IMR-90 (cell line): ENCODE measurements around the gene C15orf39. TPM values are rescaled to one million over a fixed set of nuclear protein-coding genes. Genes with fewer than 3 reads are reported as not detected.

Experiments
- ATAC-seq: fragments of 200-7000 bp; cut with Tn5 transposase; 2 replicates; pipeline ENCODE4 v1.9.1; 2020; ENCODE audit warnings: low read depth, mild to moderate bottlenecking, moderate library complexity
- BruUV-seq: library from RNA; stranded (reverse); fragments of 400-500 nt; replicated peaks from 2 replicates; lab custom pipeline; 2021; lab: Mats Ljungman, UMichigan
- CTCF ChIA-PET: fragments of 300-600 bp; formaldehyde crosslinking; extraction: SDS; loops from one replicate; lab custom pipeline; 2021; ENCODE audit warnings: antibody characterized with exemption; lab: Yijun Ruan, JAX
- POLR2A ChIA-PET: fragments of 300-600 bp; sonication (Branson Sonifier 250); formaldehyde crosslinking; loops from one replicate; lab custom pipeline; 2022; ENCODE audit warnings: antibody characterized with exemption; ENCODE audit not compliant: unreplicated experiment; lab: Charles Lee
- DNase-seq: peaks from one replicate; pipeline ENCODE4 v3.0.0; 2013
- H2AFZ ChIP-seq: replicated peaks from 2 replicates; pipeline ENCODE3; 2013; ENCODE audit warnings: low read length, mild to moderate bottlenecking; ENCODE audit not compliant: poor library complexity
- H2AK5ac ChIP-seq: 2 replicates; pipeline ENCODE4 v1.6.1; 2013; ENCODE audit warnings: low read depth, low read length, inconsistent platforms
- H2AK9ac ChIP-seq: replicated peaks from 2 replicates; pipeline ENCODE3; 2013; ENCODE audit warnings: mild to moderate bottlenecking, low read depth, low read length, moderate library complexity; ENCODE audit not compliant: poor library complexity
- H2BK120ac ChIP-seq: 2 replicates; pipeline ENCODE4 v1.6.1; 2013; ENCODE audit warnings: low read depth, low read length, inconsistent platforms
- H2BK15ac ChIP-seq: 3 replicates; pipeline ENCODE4 v1.6.1; 2013; ENCODE audit warnings: low read depth, low read length, inconsistent platforms
- H2BK20ac ChIP-seq: 2 replicates; pipeline ENCODE4 v1.6.1; 2013; ENCODE audit warnings: low read depth, mild to moderate bottlenecking, inconsistent platforms, low read length, moderate library complexity
- H2BK5ac ChIP-seq: 2 replicates; pipeline ENCODE4 v1.6.1; 2013; ENCODE audit warnings: mild to moderate bottlenecking, low read depth, low read length, inconsistent platforms; ENCODE audit not compliant: poor library complexity, severe bottlenecking
- H3K14ac ChIP-seq: replicated peaks from 2 replicates; pipeline ENCODE4 v1.6.1; 2013; ENCODE audit warnings: low read depth, low read length, inconsistent platforms
- H3K18ac ChIP-seq: 2 replicates; pipeline ENCODE4 v1.6.1; 2013; ENCODE audit warnings: low read depth, low read length, control low read depth
- H3K23ac ChIP-seq: 2 replicates; pipeline ENCODE4 v1.6.1; 2013; ENCODE audit warnings: low read depth, low read length, inconsistent platforms
- H3K27ac ChIP-seq: 2 replicates; pipeline ENCODE4 v1.5.1; 2013; ENCODE audit warnings: mild to moderate bottlenecking, control low read depth, low read length; ENCODE audit not compliant: insufficient read depth
- H3K27me3 ChIP-seq: 2 replicates; pipeline ENCODE4 v1.6.1; 2013; ENCODE audit warnings: low read length; ENCODE audit not compliant: control insufficient read depth, insufficient read depth
- H3K36me3 ChIP-seq: 2 replicates; pipeline ENCODE4 v1.6.1; 2013; ENCODE audit warnings: low read length, mixed read lengths; ENCODE audit not compliant: control insufficient read depth, insufficient read depth
- H3K4ac ChIP-seq: 2 replicates; pipeline ENCODE4 v1.6.1; 2013; ENCODE audit warnings: low read depth, low read length, inconsistent platforms
- H3K4me1 ChIP-seq: 2 replicates; pipeline ENCODE4 v1.6.1; 2013; ENCODE audit warnings: low read length, mixed read lengths; ENCODE audit not compliant: control insufficient read depth, insufficient read depth
- H3K4me2 ChIP-seq: 2 replicates; pipeline ENCODE4 v1.6.1; 2013; ENCODE audit warnings: low read depth, mild to moderate bottlenecking, control low read depth, low read length, moderate library complexity
- H3K4me3 ChIP-seq: 2 replicates; pipeline ENCODE4 v1.5.1; 2013; ENCODE audit warnings: low read depth, mild to moderate bottlenecking, control low read depth, low read length, moderate library complexity; ENCODE audit not compliant: insufficient read depth
- H3K56ac ChIP-seq: 2 replicates; pipeline ENCODE4 v1.6.1; 2013; ENCODE audit warnings: low read length, inconsistent platforms; ENCODE audit not compliant: insufficient read depth; ENCODE audit errors: extremely low read depth
- H3K79me1 ChIP-seq, 2 experiments: 2 replicates each; pipeline ENCODE4 v1.6.1; 2013; ENCODE audit warnings: low read length in 2 of 2, inconsistent platforms in 1 of 2, low read depth in 1 of 2
- H3K9ac ChIP-seq: 2 replicates; pipeline ENCODE4 v1.6.1; 2013; ENCODE audit warnings: low read depth, low read length, control low read depth
- H3K9me1 ChIP-seq: 2 replicates; pipeline ENCODE4 v1.6.1; 2013; ENCODE audit warnings: low read length, inconsistent platforms; ENCODE audit not compliant: insufficient read depth
- H3K9me3 ChIP-seq: 2 replicates; pipeline ENCODE4 v1.6.1; 2013; ENCODE audit warnings: low read length; ENCODE audit not compliant: control insufficient read depth, insufficient read depth
- H4K20me1 ChIP-seq: 2 replicates; pipeline ENCODE4 v1.6.1; 2013; ENCODE audit warnings: low read length, inconsistent platforms; ENCODE audit not compliant: insufficient read depth
- H4K5ac ChIP-seq: 2 replicates; pipeline ENCODE4 v1.6.1; 2013; ENCODE audit warnings: mild to moderate bottlenecking, low read depth, low read length, control low read depth
- H4K8ac ChIP-seq, 2 experiments: 2 replicates each; pipeline ENCODE4 v1.6.1; 2013; ENCODE audit warnings: low read depth in 2 of 2, low read length in 2 of 2, control low read depth in 1 of 2, inconsistent platforms in 1 of 2
- H4K91ac ChIP-seq: 2 replicates; pipeline ENCODE4 v1.6.1; 2013; ENCODE audit warnings: low read depth, low read length, inconsistent platforms; ENCODE audit not compliant: insufficient read depth
- CEBPB ChIP-seq: IDR thresholded peaks from 2 replicates; pipeline ENCODE4 v1.6.1; 2012; ENCODE audit warnings: low read depth, low read length, improper control_type of control experiment
- CHD1 ChIP-seq: IDR thresholded peaks from 2 replicates; pipeline ENCODE4 v1.6.1; 2012; ENCODE audit warnings: low read depth, low read length, improper control_type of control experiment
- FOS ChIP-seq: fragments of 150-350 bp; IDR thresholded peaks from 2 replicates; pipeline ENCODE4 v1.6.1; 2016; ENCODE audit warnings: low read depth, low read length
- MAZ ChIP-seq: IDR thresholded peaks from 2 replicates; pipeline ENCODE4 v1.6.1; 2012; ENCODE audit warnings: low read depth, mild to moderate bottlenecking, low read length, improper control_type of control experiment, moderate library complexity, borderline replicate concordance
- MXI1 ChIP-seq: IDR thresholded peaks from 2 replicates; pipeline ENCODE4 v1.6.1; 2012; ENCODE audit warnings: low read depth, mild to moderate bottlenecking, low read length, moderate library complexity, borderline replicate concordance
- NFE2L2 ChIP-seq: fragments of 150-350 bp; IDR thresholded peaks from 2 replicates; pipeline ENCODE4 v1.6.1; 2016; ENCODE audit warnings: low read depth, mild to moderate bottlenecking, low read length
- POLR2A ChIP-seq: IDR thresholded peaks from 2 replicates; pipeline ENCODE4 v1.6.1; 2012; ENCODE audit warnings: mild to moderate bottlenecking, low read depth, low read length
- RAD21 ChIP-seq: IDR thresholded peaks from 2 replicates; pipeline ENCODE4 v1.6.1; 2012; ENCODE audit warnings: low read length, improper control_type of control experiment
- RCOR1 ChIP-seq: IDR thresholded peaks from 2 replicates; pipeline ENCODE4 v1.6.1; 2012; ENCODE audit warnings: mild to moderate bottlenecking, low read length, improper control_type of control experiment; ENCODE audit not compliant: insufficient replicate concordance
- RFX5 ChIP-seq: IDR thresholded peaks from 2 replicates; pipeline ENCODE4 v1.8.0; 2012; ENCODE audit warnings: low read depth, mild to moderate bottlenecking, low read length, moderate library complexity
- SMC3 ChIP-seq: fragments of 150-350 bp; IDR thresholded peaks from 2 replicates; pipeline ENCODE4 v1.6.1; 2016; ENCODE audit warnings: low read depth, mild to moderate bottlenecking, antibody characterized with exemption, low read length, moderate library complexity
- WGBS, 2 experiments: methylation state at CpG; one replicate each; pipeline versions ENCODE4 v1.1.5 to v1.1.7; 2013; ENCODE audit warnings: missing lambda C conversion rate in 2 of 2; ENCODE audit not compliant: insufficient read length in 1 of 2; ENCODE audit errors: extremely low coverage in 2 of 2; 5-methylcytosine and 5-hydroxymethylcytosine counted together
- dilution Hi-C: fragments of 300-500 bp; cut with HindIII; formaldehyde crosslinking; loops from one replicate; pipeline ENCODE4 v1.14.3; 2018; ENCODE audit warnings: low sequenced_read_pairs; ENCODE audit not compliant: unreplicated experiment
- in situ Hi-C: fragments of 300-500 bp; cut with MboI; formaldehyde crosslinking; loops from 3 replicates; pipeline ENCODE4 v1.14.3; 2019; ENCODE audit warnings: low sequenced_read_pairs, inconsistent platforms, mixed read lengths
- intact Hi-C: fragments of 100-400 bp; cut with micrococcal nuclease; formaldehyde crosslinking; loops from 2 replicates; pipeline ENCODE4 v1.10.0; 2022
- polyA plus RNA-seq, 3 experiments: library from polyadenylated mRNA; depleted of rRNA; stranded (reverse); fragments of >200 nt; gene quantifications; 2 replicates each; pipeline ENCODE4 v1.2.3, GENCODE V29; 2012; ENCODE audit warnings: low replicate concordance in 1 of 3
- total RNA-seq: library from RNA; depleted of rRNA; stranded (reverse); fragments of >200 nt; gene quantifications from 2 replicates; pipeline ENCODE4 v1.2.3, GENCODE V29; 2012
- TF ChIP-seq, protein P1 (sequence below): conservative IDR thresholded peaks from 2 replicates; pipeline ENCODE4 v1.5.1; 2012; ENCODE audit warnings: mild to moderate bottlenecking, low read depth, low read length, improper control_type of control experiment

C15orf39 gene
- total and polyA plus RNA-seq, 2 of the 4 experiments (the other 2 are of a cell fraction): 1.3 to 5.7 TPM

DNA sequence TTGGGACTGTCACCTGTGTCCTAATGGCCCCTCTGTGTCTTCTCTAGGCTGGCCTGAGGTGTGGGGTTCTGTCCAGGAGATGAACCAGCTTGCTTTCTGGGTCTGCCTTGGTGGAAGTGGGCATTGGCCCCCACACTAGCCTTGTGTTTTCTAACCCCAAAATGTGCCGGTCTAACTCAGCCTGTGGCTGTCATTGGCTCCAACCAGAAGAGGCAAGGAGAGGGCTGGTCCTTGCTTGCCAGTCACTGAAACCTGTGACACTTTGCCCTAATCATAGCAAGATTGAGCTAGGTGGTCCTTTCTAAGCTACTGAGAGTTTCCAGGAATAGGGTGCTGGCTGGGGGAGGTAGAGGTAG, 2.2 kb downstream of the C15orf39 start:
- H2BK20ac ChIP-seq: no peak overlapping the region
- ChIA-PET POLR2A (interaction anchor here (1.3 kb wide), 1 partner anchor 160 kb away, joined by 8 read pairs; no protein-coding TSS in a partner anchor), CTCF (interaction anchor here (0.6 to 1.9 kb wide), 7 partner anchors 24 to 175 kb away, joined by 3 to 14 read pairs (median 7); no protein-coding TSS in a partner anchor)
- no peak overlapping the region for H2BK15ac ChIP-seq
- no peak overlapping the region for H3K23ac ChIP-seq
- TF ChIP-seq CEBPB: no peak
- no peak for TF ChIP-seq RFX5
- no peak for TF ChIP-seq MXI1
- no peak for TF ChIP-seq FOS
- no peak for TF ChIP-seq RAD21
- no peak for TF ChIP-seq MAZ
- TF ChIP-seq, protein P1, sequence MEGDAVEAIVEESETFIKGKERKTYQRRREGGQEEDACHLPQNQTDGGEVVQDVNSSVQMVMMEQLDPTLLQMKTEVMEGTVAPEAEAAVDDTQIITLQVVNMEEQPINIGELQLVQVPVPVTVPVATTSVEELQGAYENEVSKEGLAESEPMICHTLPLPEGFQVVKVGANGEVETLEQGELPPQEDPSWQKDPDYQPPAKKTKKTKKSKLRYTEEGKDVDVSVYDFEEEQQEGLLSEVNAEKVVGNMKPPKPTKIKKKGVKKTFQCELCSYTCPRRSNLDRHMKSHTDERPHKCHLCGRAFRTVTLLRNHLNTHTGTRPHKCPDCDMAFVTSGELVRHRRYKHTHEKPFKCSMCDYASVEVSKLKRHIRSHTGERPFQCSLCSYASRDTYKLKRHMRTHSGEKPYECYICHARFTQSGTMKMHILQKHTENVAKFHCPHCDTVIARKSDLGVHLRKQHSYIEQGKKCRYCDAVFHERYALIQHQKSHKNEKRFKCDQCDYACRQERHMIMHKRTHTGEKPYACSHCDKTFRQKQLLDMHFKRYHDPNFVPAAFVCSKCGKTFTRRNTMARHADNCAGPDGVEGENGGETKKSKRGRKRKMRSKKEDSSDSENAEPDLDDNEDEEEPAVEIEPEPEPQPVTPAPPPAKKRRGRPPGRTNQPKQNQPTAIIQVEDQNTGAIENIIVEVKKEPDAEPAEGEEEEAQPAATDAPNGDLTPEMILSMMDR: no peak
- no peak for TF ChIP-seq POLR2A
- no peak for TF ChIP-seq NFE2L2
- no peak for TF ChIP-seq RCOR1
- TF ChIP-seq SMC3: no peak
- TF ChIP-seq CHD1: no peak
- no peak overlapping the region for H3K4ac ChIP-seq
- H3K9ac ChIP-seq: peak overlapping the region; percentile 10; the same call in 1 of the 2 replicates
- H3K36me3 ChIP-seq: peaks cover 26% of the 10 kb centered on the region
- WGBS, 2 experiments: no CpG with 5 or more reads among the region's 1 CpG
- H2BK5ac ChIP-seq: no peak overlapping the region
- no peak overlapping the region for H3K27ac ChIP-seq
- H3K79me1 ChIP-seq: peaks cover 7 to 62% of the 10 kb centered on the region in 2 experiments; a peak in 3 of 4 replicates
- no peaks in the 10 kb centered on the region for H3K9me3 ChIP-seq
- no TSS peak for BruUV-seq
- dilution Hi-C loops: no loop called here
- DNase-seq (no peak), ATAC-seq (no peak)
- H3K27me3 ChIP-seq: peaks cover 14% of the 10 kb centered on the region
- no peak overlapping the region for H2AFZ ChIP-seq
- no peak overlapping the region for H3K18ac ChIP-seq
- H4K5ac ChIP-seq: no peak overlapping the region
- H2AK9ac ChIP-seq: no peak overlapping the region
- peak overlapping the region; percentile 3; the same call in 1 of the 2 replicates for H2AK5ac ChIP-seq
- no peak overlapping the region; the same call in 1 of the 2 replicates for H3K4me2 ChIP-seq
- no peak overlapping the region for H4K8ac ChIP-seq
- H3K4me1 ChIP-seq: peaks cover 8% of the 10 kb centered on the region; the same call in 1 of the 2 replicates
- H3K14ac ChIP-seq: no peak overlapping the region
- in situ Hi-C loops: loop anchor here (5.0 kb wide), 1 partner anchor 177 kb away; no protein-coding TSS in a partner anchor
- H4K91ac ChIP-seq: no peak overlapping the region
- H3K4me3 ChIP-seq: no peak overlapping the region
- H4K20me1 ChIP-seq: peaks cover 66% of the 10 kb centered on the region
- no peaks in the 10 kb centered on the region for H3K9me1 ChIP-seq
- H3K56ac ChIP-seq: no peak overlapping the region
- intact Hi-C loops: loop anchor here (1.0 to 5.0 kb wide), 4 partner anchors 175 to 432 kb away; no protein-coding TSS in a partner anchor
- no peak overlapping the region for H2BK120ac ChIP-seq
